Right ventricle myocardium inferior (tissue), 1 donor: ENCODE data around the gene LARP4B. TPM values are rescaled to one million over a fixed set of nuclear protein-coding genes. Genes with fewer than 3 reads are reported as not detected.
A peak's percentile ranks its signal among the peaks of the same experiment; 100 is the strongest.

ENCODE experiments used
- ATAC-seq: fragments of 200-7000 bp; cut with Tn5 transposase; one replicate; pipeline ENCODE4 v1.9.1; 2020; ENCODE audit warnings: mild to moderate bottlenecking, moderate library complexity
- DNase-seq: peaks from one replicate; pipeline ENCODE4 v3.0.0; 2021; ENCODE audit errors: missing footprints
- intact Hi-C: fragments of 100-400 bp; cut with DNase I; formaldehyde crosslinking; loops from one replicate; pipeline ENCODE4 v1.11.0; 2022
- total RNA-seq: library from RNA; stranded (reverse); fragmentation: NEBNext Ultra II Directional; extraction: Animal tissue kit (Norgen Biotek cat#: 25700); gene quantifications from one replicate; pipeline ENCODE4 v1.2.1, GENCODE V29; 2021
- donor health status: DM: no; HTN: yes; CAD: no; lungs with severe emphysema.

The LARP4B gene
- total RNA-seq, 1 donor from 2014 or later: 58.9 TPM

DNA sequence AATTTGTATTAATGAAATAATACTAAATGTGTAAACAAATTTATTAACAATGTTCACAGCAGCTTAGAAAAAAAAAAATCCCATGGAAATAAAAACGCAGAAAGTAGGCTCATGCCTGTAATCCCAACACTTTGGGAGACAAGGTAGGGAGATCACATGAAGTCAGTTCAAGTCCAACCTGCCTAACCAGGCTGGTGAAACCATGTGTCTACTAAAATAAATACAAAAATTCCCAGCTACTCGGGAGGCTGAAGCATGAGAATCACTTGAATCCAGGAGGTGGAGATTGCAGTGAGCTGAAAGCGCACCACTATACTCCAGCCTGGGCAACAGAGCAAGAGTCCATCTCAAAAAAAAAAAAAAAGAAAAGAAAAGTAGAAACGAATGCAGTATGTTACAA lies 36.2 kb downstream of the LARP4B start:
- no peak for ATAC-seq

DNA sequence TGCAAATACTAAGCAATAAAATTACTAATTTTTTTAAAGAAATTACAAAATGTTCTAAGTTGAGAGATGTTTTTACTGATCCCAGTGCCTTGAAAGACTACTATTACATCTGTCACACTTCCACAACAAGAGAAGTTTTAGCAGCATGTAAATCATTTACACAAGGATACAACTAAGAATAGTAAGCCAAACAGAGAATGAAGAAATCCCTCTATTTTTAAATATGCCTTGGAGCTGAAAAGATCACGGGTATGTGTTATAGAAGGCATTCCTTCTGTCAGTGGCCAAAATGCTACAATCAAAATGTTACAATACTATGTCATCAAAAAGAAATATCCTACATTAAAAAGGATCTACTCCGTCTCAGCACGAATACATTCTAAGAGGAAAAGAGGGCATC lies 52.6 kb downstream of the LARP4B start:
- no peak for DNase-seq
- no peak for ATAC-seq
- intact Hi-C loops: no loop called here

More for the DNA sequence above, 36.2 kb downstream of the LARP4B start:
- intact Hi-C loops: no loop called here
- DNase-seq: no peak

DNA sequence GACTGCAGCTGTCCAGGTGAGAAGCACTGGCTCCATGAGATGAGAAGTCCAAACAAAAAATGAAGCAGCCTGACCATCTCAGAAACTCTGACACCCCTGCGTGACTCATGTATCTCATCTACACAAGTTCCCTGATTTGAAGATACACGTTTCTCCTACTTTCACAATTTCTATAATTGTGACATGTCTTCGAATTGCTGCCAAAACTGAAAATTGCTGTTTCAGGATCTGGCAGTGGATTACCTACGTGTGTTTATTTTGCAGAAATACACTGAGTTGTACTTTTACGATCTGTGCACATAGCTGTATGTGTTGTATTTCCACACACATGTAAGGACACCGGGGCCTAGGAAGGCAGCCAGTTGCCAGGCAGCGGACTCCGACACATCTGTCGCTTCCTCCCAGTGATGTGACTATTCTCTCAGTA lies 53.2 kb downstream of the LARP4B start:
- intact Hi-C loops: no loop called here
- ATAC-seq: peak; percentile 45

DNA sequence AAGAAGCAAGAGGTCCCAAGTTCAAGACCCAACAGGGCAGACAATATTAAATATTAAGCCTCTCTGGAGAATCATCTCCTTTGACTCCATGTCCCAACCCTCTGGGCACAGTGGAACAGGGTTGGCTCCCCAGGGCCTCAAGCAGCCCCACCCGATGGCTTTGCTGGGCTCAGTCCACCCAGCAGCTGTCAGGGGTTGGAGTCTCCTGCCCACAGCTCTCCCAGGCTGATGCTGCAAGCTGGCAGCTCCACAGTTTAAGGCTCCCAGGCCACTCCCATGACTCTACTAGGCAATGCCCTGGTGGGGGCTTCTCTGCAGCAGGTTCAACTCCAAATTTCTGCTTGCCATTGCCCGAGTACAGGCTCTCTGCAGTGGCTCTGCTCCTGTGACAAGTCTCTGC lies 55.1 kb downstream of the LARP4B start:
- intact Hi-C loops: no loop called here
- DNase-seq (no peak), ATAC-seq (no peak)

More for the DNA sequence above, 53.2 kb downstream of the LARP4B start:
- DNase-seq: no peak

DNA sequence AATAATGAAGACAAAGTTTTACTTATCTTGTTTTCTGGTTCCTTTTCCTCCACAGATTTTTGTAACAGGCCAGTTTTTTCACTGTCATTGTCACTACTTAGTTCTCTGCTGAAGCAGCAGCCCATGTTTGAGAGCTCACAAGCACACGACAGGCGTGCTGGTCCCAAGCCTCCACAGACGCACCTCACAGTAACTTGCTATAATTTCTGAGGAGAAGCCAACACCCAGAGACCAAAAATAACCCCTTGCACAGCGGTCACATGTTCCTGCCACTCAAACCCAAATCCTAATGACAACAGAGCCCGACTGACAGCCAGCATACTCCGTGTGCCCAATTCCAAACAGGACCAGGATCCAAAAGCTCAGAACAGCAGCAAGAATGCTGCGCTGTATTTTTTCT lies 58.5 kb downstream of the LARP4B start:
- no peak for DNase-seq
- peak; percentile 84 for ATAC-seq
- intact Hi-C loops: loop anchor here (1.0 to 5.0 kb wide), 2 partner anchors 58 to 114 kb away; partner anchors contain the start of genes GTPBP4 and LARP4B

DNA sequence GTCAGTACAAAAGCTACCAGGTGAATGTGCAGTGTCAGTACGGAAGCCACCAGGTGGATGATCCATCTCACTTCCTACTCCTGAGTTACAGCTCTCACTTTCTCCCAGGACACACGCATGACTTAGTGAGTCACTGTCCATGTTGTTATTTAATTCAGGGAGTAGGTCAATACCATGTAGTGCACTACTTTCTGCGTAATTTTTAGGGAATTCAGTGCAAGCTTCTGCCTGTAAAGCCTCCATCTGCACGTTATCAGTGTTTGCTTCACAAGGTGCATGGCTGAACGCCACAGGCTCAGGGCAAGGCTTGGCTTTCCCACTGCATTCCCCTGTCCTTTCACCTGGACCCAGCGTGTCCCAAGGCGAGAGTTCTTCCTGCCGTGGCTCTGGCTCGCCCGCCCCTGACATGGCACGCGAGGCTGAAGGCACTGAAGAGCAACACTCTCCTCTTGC lies 59.5 kb downstream of the LARP4B start:
- ATAC-seq (peak; percentile 26), DNase-seq (no peak)
- intact Hi-C loops: loop anchor here (5.0 kb wide), 1 partner anchor 115 kb away; the partner anchor contains the start of gene GTPBP4

DNA sequence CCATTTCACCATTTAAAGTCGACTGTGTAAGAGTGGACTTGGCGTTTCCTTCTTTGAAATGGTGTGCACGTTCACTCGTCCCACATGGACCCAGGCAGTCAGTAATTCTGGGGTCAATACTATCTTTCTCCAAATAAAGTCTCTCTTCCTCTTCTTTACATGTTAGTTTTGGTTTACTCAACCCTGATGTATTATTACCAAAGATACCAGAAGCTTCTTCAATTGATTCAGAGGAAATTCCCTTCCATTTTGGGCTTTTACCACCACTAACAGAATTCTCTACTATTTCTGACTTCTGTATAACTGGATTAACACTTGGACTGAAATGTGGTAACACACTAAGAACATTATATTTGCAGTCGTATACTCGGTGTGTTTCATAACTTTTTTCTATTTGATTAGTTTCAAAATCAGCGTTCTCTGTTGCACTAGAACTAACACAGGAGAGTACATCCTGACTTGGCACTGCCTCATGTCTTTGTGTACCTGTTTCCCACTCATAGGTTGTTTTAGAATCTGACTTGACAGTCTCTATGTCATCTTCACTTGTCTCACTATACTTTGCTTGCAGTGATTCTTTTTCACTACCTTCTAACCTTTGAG lies 60.8 kb downstream of the LARP4B start:
- intact Hi-C loops: loop anchor here (5.0 kb wide), 1 partner anchor 117 kb away; the partner anchor contains the start of gene GTPBP4
- DNase-seq (no peak), ATAC-seq (no peak)

DNA sequence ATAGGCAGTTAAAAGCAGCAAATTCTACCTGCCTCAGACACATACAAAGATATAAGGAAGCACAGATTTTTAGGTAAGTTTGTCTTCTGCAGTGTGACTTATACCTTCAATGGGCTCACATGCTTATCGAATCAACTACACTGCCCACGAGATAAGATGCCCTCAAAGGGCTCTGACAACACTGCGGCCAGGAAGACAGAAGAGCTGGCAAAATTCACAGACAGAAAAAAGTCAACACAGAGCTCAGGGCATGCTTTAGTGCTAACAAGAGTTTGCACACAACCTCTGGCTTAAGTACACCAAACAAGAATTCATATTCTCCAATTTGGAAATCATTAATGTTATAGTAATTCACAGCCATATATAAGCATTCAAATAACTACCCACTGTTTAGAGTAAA lies 62.3 kb downstream of the LARP4B start:
- DNase-seq (no peak), ATAC-seq (no peak)
- intact Hi-C loops: no loop called here

DNA sequence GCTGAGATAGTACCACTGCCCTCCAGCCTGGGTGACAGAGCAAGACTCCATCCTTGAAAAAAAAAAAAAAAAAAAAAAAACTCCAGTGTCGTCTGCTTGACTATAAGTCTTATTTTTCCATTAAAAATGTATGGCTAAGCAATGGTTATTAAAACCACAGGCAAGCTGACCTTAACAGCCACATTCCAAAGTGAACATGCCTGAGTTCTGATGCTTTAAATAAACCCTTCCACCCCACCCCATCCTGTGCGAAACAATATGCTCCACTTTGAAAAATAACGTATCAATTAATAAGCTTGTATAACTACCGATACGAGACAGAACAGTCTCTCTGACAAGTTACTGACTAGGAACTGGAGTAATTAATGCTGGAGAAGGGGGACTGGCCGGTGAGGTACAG lies 63.7 kb downstream of the LARP4B start:
- ATAC-seq: no peak
- intact Hi-C loops: no loop called here
- no peak for DNase-seq

DNA sequence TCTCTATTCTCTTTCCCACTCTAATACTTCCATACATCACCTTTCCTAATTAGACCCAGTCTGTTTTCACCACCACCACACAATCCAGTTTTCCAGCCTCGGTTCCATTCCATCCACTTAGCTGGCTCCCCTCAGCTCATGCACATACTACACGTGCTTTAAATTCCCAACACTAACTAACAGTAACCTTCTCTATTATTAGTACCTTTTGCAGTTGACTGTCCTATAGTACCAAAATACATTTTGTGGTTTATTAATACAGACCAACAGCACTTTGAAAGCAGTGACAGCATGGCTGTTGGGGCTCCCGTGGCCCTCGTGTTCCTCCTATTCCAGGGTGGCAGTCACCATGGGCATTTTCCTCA lies 64.9 kb downstream of the LARP4B start:
- ATAC-seq: peak; percentile 72

DNA sequence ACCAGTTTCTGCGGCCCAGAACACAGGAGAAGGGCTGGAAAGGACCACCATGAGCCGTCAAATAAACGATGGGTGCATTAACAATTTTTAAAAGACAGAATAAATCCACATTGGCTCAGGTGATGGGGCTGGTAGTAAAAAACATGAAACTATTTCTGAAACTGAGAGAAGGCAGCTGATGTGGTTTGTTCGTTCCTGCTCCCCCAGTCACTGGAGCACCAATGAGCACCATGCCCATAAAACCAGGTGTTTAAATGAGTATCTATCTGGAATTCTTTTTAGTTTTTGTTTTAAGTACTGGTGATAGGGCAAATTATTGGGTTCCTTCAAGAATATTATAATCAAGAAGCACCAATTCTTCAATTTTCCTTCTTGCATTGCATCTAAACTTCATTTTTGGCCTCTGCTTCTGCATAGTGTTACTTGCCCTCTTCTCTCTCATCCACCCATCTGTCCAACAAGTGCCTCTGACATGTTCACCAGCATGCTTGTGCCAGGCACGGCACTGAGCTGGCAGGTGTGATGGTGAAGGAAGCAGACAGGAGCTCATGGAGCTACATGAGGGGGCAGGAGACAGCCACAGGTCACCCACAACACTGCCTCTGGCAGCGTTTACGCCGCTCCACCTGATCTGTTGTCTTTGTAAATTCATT lies 65.5 kb downstream of the LARP4B start:
- DNase-seq: no peak
- intact Hi-C loops: no loop called here
- peak; percentile 35 for ATAC-seq

More for the DNA sequence above, 64.9 kb downstream of the LARP4B start:
- DNase-seq: no peak
- intact Hi-C loops: no loop called here

DNA sequence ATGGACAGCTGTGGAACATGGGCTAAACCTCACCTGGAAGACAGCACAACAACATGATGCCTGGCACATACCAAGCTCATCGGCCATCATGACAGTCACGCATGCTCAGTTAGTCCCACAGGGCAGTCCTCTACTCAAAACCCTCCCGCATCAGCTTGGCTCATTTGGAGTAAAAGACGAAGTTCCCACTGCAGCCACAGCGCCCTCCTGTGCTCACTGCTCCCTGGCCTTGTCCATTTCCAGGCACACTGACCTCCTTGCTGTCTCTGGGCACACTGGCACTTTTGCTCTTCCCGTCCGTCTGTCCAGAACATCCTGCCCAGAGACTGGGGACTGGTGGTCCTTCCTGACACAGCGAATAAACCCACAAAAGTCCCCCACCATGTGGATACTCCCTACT lies 66.2 kb downstream of the LARP4B start:
- intact Hi-C loops: no loop called here
- no peak for ATAC-seq
- no peak for DNase-seq

DNA sequence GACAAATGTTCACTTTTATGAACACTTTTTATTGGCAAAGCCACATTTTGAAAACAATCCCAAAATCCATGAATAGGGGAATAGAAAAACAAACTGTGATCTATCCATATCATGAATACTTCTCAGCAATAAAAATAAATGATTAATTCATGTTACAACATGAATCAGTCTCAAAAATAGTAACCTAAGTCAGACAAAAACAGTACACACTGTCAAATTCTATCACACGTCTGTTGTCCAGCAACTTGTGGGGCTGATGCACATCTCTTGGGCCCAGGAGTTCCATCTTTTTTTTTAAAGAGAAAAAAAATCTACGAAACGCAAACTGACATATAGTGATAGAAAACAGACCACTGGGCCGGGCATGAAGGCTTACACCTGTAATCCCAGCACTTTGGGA lies 71.0 kb downstream of the LARP4B start:
- intact Hi-C loops: no loop called here
- DNase-seq (no peak), ATAC-seq (no peak)

DNA sequence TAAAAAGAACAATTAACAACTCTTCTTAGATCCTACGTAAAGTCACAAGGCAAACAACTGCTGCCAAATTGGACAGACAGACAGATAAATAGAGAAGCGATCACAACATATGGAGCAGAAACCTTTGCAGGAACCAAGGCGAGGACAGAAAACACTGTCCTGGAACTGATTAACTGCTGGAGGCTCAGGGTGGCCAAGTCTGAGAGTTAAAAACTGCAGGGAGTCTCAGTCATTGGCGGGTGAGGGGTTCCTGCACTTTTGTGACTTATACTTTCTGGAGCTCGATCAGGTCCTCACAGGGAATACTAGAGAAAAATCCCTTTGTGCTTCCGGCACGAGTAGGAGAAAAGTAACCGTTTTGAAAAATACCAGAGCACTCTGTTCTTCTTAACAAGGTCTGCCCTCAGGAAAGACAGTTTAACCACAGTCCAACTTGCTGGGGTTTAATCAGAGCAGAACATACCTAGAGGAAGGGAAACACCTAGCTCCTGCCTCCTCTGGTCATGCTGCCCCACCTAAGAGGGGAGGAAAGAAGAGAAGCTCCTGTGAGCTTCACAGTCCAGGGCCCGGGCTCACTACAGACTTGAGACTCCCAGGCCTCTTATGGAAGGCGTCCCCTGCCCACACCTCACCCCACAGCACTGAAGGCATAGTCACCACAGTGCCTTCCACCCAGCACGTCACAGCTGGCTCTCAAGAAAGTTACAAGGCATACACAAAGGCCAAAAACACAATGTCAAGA lies 74.9 kb downstream of the LARP4B start:
- no peak for ATAC-seq
- no peak for DNase-seq
- intact Hi-C loops: no loop called here

DNA sequence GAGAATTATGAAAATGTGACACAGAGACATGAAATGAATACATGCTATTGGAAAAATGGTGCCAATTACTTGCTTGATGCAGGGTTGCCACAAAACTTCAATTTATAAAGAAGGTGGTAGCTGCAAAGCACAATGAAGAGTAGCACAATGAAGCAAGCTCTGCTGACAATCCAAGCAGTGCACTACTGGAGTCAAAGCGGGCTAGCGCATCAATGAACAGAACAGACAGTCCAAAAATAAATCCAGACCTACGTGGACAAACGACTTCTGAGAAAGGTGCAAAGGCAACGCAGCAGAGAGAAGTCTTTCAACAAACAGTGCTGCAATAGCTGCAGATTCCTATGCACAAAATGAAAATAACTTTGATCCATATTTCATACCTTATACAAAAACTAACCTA lies 75.8 kb downstream of the LARP4B start:
- intact Hi-C loops: no loop called here
- ATAC-seq: no peak
- no peak for DNase-seq

DNA sequence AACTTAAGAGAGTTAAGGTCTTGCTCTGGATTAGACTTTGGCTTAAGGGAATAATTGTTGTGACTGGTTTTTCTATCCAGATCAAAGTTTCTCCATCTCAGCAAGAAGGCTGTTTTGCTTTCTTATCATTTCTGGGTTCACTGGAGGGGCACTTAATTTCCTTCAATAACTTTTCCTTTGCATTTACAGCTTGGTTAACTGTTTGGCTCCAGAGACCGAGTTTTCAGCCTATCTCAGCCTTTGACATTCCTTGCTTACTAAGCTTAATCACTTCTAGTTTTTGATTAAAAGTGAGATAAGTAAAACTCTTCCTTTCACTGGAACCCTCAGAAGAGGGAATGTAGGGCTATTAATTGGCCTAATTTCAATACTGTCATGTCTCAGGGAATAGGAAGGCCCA lies 76.4 kb downstream of the LARP4B start:
- ATAC-seq: no peak
- intact Hi-C loops: no loop called here
- DNase-seq: no peak

DNA sequence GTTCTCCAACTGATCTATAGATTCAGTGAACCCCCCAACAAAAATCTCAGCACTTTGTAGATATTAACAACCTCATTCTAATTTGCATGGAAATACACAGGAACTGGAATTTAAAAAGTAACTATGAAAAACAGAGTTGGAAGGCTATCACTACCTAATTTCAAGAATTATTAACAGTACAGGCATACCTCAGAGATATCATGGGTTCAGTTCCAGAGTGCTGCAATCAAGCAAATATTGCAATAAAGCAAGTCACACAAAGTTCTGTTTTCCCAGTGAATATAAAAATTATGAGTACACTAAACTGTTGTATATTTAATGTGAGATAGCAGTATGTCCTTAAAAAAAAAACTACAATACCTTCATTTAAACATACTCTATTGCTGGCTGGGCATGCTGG lies 78.5 kb downstream of the LARP4B start:
- DNase-seq (no peak), ATAC-seq (no peak)
- intact Hi-C loops: no loop called here

DNA sequence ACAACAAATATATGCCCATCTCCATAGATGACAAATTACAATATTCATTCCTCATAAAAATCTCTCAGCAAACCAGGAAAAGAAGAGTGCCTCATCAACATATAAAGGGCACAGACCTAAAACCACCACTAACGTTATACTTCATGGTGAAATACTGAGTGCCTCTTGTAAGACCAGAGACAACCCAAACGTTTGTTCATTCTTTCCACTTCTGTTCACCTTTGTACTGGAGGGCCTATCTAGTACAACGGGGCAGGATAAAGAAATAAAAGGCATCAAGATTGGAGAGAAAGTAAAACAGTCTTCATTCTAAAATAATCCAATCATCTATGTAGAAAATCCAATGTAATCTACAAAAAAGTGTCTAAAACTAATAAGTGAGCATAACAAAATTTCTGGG lies 79.1 kb downstream of the LARP4B start:
- intact Hi-C loops: no loop called here
- no peak for ATAC-seq
- DNase-seq: no peak

DNA sequence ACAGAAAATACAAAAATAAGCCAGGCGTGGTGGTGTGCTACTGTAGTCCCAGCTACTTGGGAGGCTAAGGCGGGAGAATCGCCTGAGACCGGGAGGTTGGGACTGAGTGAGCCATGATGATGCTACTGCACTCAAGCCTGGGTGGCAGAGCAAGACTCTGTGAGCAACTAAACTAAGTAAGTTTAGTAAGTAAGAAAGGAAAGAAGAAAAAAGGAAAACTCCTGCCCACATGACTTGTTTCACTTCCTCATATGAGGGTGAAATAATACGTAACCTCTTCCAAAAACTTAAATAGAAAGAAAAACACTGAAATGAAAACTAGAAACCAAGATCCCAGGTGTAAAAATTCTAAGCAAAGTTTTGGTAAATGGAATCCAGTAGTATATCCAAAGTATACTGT lies 79.6 kb downstream of the LARP4B start:
- no peak for ATAC-seq
- intact Hi-C loops: no loop called here
- no peak for DNase-seq

DNA sequence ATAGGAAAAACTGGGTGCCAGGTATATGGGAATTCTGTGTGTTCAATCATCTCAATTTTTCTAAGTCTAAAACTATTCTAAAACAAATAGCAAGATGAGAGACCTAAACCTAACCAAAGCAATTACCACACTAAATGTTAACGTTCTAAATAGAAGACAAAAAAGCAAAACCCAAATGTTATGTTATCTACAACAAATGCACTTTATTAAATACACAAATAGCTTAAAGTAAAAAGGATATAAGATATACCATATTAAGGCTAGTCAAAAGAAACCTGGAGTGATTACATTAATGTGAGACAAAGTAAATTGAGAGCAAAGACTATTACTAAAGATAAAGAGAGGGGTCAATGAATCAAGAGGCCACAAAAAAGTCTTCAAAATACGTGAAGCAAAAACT lies 81.4 kb downstream of the LARP4B start:
- intact Hi-C loops: no loop called here
- ATAC-seq: no peak
- DNase-seq: no peak
